ELR (cell line): ENCODE results near the gene ODAD4.
A peak's percentile ranks its signal among the peaks of the same experiment; 100 is the strongest.

Source experiments
- DNase-seq: peaks from one replicate; pipeline ENCODE4 v3.0.0-alpha.2; 2015; ENCODE audit warnings: low read depth

The ODAD4 gene

GRCh38 chr17:41930009-41930832, at the start of gene ODAD4:
ODAD4 (plus strand) TSS chr17:41930617; CDS start chr17:41930724, 107 bp downstream.
- DNase-seq, result peak; percentile 99

GRCh38 chr17:41882756-41883155, 47.7 kb upstream of the ODAD4 start:
- DNase-seq, result no peak

GRCh38 chr17:41885733-41886132, 44.7 kb upstream of the ODAD4 start:
- peak; percentile 22 for DNase-seq

DNA sequence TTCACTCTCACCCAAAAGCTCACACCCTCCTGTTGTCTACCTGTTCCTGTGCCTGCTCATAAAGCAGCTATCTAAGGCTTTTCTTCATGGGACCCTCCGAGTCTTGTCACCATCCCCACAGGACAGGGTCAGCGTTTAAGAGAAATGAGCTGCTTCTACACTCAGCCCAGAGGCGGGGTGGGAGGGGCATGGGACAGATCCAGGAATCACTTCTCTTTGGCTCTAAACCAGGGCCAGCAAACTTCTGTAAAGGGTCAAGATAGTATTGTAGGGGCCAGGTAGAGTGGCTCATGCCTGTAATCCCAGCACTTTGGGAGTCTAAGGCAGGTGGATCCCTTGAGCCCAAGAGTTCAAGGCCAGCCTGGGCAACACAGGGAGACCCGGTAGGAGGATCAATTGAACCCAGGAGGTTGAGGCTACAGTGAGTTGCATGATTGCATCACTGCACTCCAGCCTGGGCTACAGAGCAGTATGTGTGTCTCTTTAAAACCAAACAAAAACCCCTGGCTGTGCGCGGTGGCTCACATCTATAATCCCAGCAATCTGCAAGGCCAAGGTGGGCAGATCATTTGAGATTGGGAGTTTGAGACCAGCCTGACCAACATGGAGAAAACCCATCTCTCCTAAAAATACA, 42.0 kb upstream of the ODAD4 start:
- DNase-seq, result no peak

GRCh38 chr17:41891135-41892020, 39.0 kb upstream of the ODAD4 start:
- peak; percentile 49 for DNase-seq

DNA sequence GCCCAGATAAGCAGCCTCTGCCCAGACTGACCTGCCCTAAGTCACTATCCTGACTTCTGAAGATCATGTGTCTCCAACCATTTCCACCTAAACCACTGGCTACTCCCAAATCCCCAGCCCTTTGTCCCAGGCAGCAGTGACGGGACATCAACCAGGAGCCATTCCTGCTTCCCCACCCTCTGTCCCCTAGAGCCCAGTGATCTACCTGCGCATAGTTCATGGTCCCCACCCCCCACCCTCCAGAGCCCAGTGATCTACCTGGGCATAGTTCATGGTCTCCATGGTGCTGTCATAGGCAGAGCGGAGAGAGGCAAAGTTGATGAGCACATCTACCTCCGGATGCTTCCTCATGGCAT, 38.4 kb upstream of the ODAD4 start:
- DNase-seq, result no peak

DNA sequence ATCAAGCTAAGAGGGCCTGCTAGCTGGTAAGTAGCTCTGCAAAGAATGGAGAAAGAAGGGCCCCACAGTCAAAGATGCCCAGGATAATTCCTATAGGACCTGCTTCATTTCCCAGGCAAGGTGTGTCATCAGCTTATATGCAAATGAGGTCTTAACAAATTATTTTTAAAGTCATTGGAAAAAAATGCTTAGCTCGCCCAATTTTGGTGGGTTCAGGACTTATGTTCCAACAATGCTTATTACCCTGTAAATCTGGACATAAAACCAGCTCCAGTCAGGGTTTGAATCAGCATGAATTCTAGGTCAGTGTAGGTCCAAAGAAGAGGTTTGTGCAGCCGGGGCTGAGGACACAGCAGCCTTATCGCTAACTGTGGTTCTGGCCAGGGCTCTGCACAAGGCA, 37.0 kb upstream of the ODAD4 start:
- DNase-seq, result no peak

GRCh38 chr17:41894791-41895331, 35.6 kb upstream of the ODAD4 start:
- DNase-seq, result peak; percentile 63

DNA sequence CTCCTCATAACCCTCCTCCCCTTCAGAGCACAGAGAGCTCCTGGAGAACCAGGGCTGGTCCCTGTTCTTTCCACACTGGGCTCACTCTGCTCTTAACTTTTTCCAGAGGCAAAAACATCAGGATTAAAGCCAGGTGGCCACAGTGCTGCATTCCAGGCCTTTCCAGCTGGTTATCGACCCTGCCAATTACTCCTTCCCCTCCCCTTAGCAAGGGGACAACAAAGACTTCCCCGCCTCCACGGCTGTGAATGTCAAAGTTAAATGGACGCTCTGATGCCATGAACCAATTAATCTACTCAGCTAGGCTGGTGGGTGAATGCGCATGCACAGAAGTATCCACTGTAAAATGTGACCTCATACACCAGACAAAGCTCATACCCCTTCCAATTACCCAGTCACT, 34.8 kb upstream of the ODAD4 start:
- DNase-seq, result no peak

DNA sequence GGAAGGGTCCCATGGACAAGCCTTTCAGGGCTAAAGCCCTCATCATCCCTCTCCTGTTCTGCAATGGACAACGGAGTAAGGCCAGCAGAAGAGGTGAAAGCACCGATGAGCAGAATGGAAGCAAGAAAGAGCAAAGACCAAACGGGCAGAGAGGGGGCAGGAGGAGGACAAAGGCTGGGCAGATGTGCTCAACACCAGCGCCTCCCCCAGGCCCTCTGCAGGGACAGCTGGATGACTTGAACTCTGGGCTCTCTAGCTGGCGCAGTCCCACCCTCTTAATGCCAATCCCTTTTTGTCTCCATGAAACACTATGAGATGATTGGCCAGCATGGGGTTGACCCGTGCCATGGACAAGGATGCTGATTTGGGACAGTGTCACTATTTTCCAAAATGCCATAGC, 33.7 kb upstream of the ODAD4 start:
- no peak for DNase-seq

DNA sequence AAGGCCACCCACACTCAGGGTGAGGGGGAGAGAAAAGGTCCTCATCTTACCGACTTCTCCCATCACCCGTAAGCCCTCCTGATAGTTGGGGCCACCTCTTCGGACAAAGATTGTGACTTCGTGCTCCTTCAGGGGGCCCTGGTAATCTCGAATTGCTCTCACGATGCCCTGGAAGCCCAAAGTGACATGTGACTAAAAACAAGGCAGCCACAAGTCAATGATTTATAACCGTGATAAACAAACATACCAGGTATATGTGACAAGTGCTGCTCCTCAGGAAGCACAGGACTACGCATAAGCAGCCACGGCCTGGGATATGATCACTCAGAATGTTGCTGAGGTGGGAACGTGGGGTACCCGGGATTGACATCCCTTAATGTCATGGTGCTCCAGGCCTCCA, 28.8 kb upstream of the ODAD4 start:
- DNase-seq, result no peak

DNA sequence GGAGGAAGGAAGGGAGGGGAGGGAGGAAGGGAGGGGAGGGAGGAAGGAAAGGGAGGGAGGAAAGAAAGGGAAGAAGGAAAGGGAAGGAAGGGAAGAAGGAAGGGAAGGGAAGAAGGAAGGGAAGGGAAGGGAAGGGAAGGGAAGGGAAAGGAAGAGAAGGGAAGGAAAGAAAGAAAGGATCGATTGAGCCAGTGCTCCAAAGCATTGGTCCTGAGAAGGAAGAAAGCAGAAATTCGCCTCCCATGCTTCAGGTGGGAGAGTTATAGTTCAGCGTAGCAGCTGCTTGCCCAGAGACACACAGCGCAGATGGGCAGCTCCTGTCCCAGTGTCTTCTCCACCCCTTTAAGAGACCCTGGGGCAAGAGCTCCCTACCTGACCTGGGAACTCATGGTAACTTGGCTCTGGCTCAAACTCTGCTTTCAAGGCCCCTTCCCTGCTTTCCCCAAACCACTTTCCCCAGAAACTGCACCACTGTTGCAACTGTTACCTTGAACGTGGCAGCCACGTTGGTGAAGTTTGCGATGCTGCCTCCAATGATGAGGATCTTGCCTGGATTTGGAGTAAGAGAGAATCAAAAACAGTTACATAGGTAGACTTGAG, 26.1 kb upstream of the ODAD4 start:
- DNase-seq, result no peak

DNA sequence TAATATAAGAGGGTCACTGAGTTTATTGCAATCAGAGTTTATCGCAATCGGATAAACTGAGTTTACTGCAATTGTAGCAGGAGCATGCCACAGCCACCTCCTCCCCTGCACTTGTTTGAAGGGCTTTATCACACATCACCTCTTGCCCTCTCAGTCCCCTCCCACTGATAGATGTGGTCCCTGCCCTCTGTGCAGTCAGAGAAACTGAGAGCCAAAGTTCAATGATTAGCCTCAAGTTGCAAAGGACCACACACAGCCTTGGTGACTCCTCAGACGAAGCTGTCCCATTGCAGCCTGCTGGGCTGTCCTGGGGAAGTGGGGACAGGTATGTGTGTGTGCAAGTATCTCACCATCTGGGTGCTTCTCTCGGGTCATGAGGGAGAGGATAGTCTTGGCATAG, 25.2 kb upstream of the ODAD4 start:
- DNase-seq, result no peak

GRCh38 chr17:41906465-41907184, 23.8 kb upstream of the ODAD4 start:
- DNase-seq, result no peak

GRCh38 chr17:41907185-41907556, 23.2 kb upstream of the ODAD4 start:
- peak; percentile 55 for DNase-seq

- DNase-seq, result no peak
Observed at GRCh38 chr17:41907633-41908539, 22.5 kb upstream of the ODAD4 start.

GRCh38 chr17:41909088-41909487, 21.3 kb upstream of the ODAD4 start:
- no peak for DNase-seq

- peak; percentile 99 for DNase-seq
Observed at GRCh38 chr17:41910701-41911391, 19.6 kb upstream of the ODAD4 start.

- DNase-seq, result no peak
Observed at GRCh38 chr17:41912925-41913324, 17.5 kb upstream of the ODAD4 start.

- DNase-seq, result no peak
Observed at GRCh38 chr17:41913798-41914197, 16.6 kb upstream of the ODAD4 start.
